Measurements from ENCODE around the gene RRBP1. TPM values are rescaled to one million over a fixed set of nuclear protein-coding genes. Genes with fewer than 3 reads are reported as not detected.

RRBP1 gene
- total RNA-seq, 3 donors from 2014 or later = 49.8 to 92.4 (median 78.0) TPM

- no peak overlapping the region for H3K4me3 ChIP-seq
- intact Hi-C loops (cut with DNase I; ENCODE audit: low total_unique reads) = no loop called here
- H3K27ac ChIP-seq = peak overlapping the region; percentile 84 to 100
- H3K9me3 ChIP-seq = no peaks in the 10 kb centered on the region
- no peaks in the 10 kb centered on the region for H3K36me3 ChIP-seq
- no peak for DNase-seq (ENCODE audit: low spot score in 2 of 2)
- H3K4me1 ChIP-seq = no peaks in the 10 kb centered on the region
- TF ChIP-seq CTCF (IDR thresholded peaks at IDR 0.05) = no peak
- no peak for TF ChIP-seq POLR2A (IDR thresholded peaks at IDR 0.05)
- no peak for TF ChIP-seq POLR2AphosphoS5 (IDR thresholded peaks at IDR 0.05)
- no peaks in the 10 kb centered on the region for H3K27me3 ChIP-seq
Observed at GRCh38 chr20:17566345-17566744, 115.7 kb downstream of the RRBP1 start.

GRCh38 chr20:17565169-17565845 is 116.7 kb downstream of the RRBP1 start:
- TF ChIP-seq POLR2A (IDR thresholded peaks at IDR 0.05) (no peak), CTCF (IDR thresholded peaks at IDR 0.05) (no peak), POLR2AphosphoS5 (IDR thresholded peaks at IDR 0.05) (no peak)
- Histone ChIP-seq H3K9me3 (no peaks in the 10 kb centered on the region), H3K27me3 (no peaks in the 10 kb centered on the region), H3K4me3 (no peak overlapping the region), H3K36me3 (no peaks in the 10 kb centered on the region), H3K4me1 (no peaks in the 10 kb centered on the region), H3K27ac (no peak overlapping the region)
- intact Hi-C loops (cut with DNase I; ENCODE audit: low total_unique reads) = no loop called here
- DNase-seq (ENCODE audit: low spot score in 2 of 2) = no peak

Other genes with a start within 250 kb of the RRBP1 start
- 1 to 10 TPM in 2 of 3 donors, under 1 TPM in 1; 0.80 to 2.8 (median 1.6) TPM for gene BFSP1, start 150.9 kb downstream of the RRBP1 start, total RNA-seq
- gene DSTN, start 112.2 kb downstream of the RRBP1 start, total RNA-seq = 100 to 1,000 TPM; 180 to 384 (median 272) TPM
- not detected for gene BANF2, start 17.7 kb upstream of the RRBP1 start, total RNA-seq

Data from breast epithelium (tissue), 4 donors.